ENCODE results near the gene TMPRSS9.
"Not testable (repeated sequence)": the region's sequence is repeated elsewhere in the genome, so short reads cannot be mapped to it uniquely, and the experiment has no call there.

Gene TMPRSS9

GRCh38 chr19:2394442-2395292 lies 34.6 kb downstream of the TMPRSS9 start:
- no peak for DNase-seq

- DNase-seq = not testable (repeated sequence)
These were observed 35.3 kb downstream of the TMPRSS9 start for GRCh38 chr19:2395293-2395829.

- not testable (repeated sequence) for DNase-seq
These were observed 37.1 kb downstream of the TMPRSS9 start for GRCh38 chr19:2397173-2397572.

GRCh38 chr19:2398735-2399305 lies 38.8 kb downstream of the TMPRSS9 start:
- no peak for DNase-seq

- no peak for DNase-seq
These were observed 39.5 kb downstream of the TMPRSS9 start for GRCh38 chr19:2399582-2399981.

GRCh38 chr19:2408247-2408646 lies 48.2 kb downstream of the TMPRSS9 start:
- DNase-seq = no peak

- DNase-seq = no peak
These were observed 49.4 kb downstream of the TMPRSS9 start for GRCh38 chr19:2409352-2409912.

- DNase-seq = no peak
These were observed 50.0 kb downstream of the TMPRSS9 start for GRCh38 chr19:2410023-2410422.

- no peak for DNase-seq
These were observed 51.6 kb downstream of the TMPRSS9 start for GRCh38 chr19:2411709-2412108.

GRCh38 chr19:2412449-2412848 lies 52.4 kb downstream of the TMPRSS9 start:
- no peak for DNase-seq

- no peak for DNase-seq
These were observed 53.1 kb downstream of the TMPRSS9 start for GRCh38 chr19:2413159-2413558.

- DNase-seq = no peak
These were observed 53.6 kb downstream of the TMPRSS9 start for GRCh38 chr19:2413629-2414028.

- DNase-seq = no peak
These were observed 55.4 kb downstream of the TMPRSS9 start for GRCh38 chr19:2415281-2415972.

- DNase-seq = no peak
These were observed 55.9 kb downstream of the TMPRSS9 start for GRCh38 chr19:2415973-2416319.

- no peak for DNase-seq
These were observed 56.4 kb downstream of the TMPRSS9 start for GRCh38 chr19:2416321-2417097.

- not testable (repeated sequence) for DNase-seq
These were observed 57.4 kb downstream of the TMPRSS9 start for GRCh38 chr19:2417436-2417835.

- no peak for DNase-seq
These were observed 57.9 kb downstream of the TMPRSS9 start for GRCh38 chr19:2417881-2418406.

- DNase-seq = no peak
These were observed 59.7 kb downstream of the TMPRSS9 start for GRCh38 chr19:2419754-2420153.

GRCh38 chr19:2420490-2420889 lies 60.4 kb downstream of the TMPRSS9 start:
- no peak for DNase-seq

GRCh38 chr19:2421581-2422306 lies 61.7 kb downstream of the TMPRSS9 start:
- no peak for DNase-seq

GRCh38 chr19:2423071-2423914 lies 63.2 kb downstream of the TMPRSS9 start:
- DNase-seq = no peak

Data from DMS53 (cell line).